Activated CD4-positive, alpha-beta T cell treated with anti-CD3 and anti-CD28 coated beads for 1 hour (primary cell): ENCODE results near the gene TRAF3IP1.
A peak's percentile ranks its signal among the peaks of the same experiment; 100 is the strongest.
"Not testable (repeated sequence)": the region's sequence is repeated elsewhere in the genome, so short reads cannot be mapped to it uniquely, and the experiment has no call there.

Experiments
- DNase-seq: peaks from one replicate; pipeline ENCODE4 v3.0.0-alpha.2; 2020

Gene TRAF3IP1

DNA sequence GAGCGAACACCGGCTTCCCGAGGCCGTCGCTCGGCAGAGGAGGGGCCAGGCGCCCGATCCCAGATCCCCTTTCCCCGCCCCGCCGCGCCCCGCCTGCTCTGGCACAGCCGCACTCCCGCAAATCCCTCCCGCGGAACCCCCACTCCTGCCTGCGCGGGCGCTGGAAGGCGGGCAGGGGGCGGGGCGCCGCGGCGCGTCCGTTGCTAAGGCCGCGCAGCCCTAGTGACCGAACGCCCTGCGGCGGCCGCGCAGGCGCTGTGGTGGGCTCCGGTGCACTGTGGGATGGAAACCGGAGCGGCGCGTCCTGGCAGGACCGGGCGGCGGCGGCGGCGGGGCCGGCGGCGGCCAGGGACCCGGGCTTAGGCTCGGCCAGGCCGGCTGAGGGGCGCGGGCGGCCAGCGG, at the start of gene TRAF3IP1:
TSS of gene TRAF3IP1 (plus strand) at position 273 of the 402 bp plus-strand sequence. CDS start 145 bp downstream, outside the sequence.
- DNase-seq: peak; percentile 74

GRCh38 chr2:238270606-238271005, 49.7 kb upstream of the TRAF3IP1 start:
- DNase-seq: no peak

GRCh38 chr2:238271061-238271554, 49.2 kb upstream of the TRAF3IP1 start:
- DNase-seq: no peak

DNA sequence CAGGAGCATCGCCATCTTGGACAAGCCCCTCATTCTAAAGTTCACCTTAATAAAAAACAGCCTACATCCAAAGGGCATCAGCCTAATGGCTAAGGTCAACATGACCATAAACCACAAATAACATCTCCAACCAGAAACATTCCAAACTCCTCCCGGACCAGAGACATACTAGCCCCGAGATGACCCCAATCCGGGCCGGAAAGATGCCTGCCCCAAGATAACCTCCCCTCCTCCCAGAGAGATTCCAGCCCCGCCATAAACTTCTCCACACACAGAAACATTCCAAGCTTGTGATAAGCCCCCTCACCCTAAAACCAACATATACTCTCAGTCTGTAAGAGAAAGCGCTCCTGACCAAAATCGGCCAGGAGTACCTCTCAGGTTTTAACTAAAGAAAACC, 48.6 kb upstream of the TRAF3IP1 start:
- not testable (repeated sequence) for DNase-seq

- DNase-seq: no peak
Measured at GRCh38 chr2:238272156-238272555, 48.2 kb upstream of the TRAF3IP1 start.

- not testable (repeated sequence) for DNase-seq
Measured at GRCh38 chr2:238273433-238273832, 46.9 kb upstream of the TRAF3IP1 start.

DNA sequence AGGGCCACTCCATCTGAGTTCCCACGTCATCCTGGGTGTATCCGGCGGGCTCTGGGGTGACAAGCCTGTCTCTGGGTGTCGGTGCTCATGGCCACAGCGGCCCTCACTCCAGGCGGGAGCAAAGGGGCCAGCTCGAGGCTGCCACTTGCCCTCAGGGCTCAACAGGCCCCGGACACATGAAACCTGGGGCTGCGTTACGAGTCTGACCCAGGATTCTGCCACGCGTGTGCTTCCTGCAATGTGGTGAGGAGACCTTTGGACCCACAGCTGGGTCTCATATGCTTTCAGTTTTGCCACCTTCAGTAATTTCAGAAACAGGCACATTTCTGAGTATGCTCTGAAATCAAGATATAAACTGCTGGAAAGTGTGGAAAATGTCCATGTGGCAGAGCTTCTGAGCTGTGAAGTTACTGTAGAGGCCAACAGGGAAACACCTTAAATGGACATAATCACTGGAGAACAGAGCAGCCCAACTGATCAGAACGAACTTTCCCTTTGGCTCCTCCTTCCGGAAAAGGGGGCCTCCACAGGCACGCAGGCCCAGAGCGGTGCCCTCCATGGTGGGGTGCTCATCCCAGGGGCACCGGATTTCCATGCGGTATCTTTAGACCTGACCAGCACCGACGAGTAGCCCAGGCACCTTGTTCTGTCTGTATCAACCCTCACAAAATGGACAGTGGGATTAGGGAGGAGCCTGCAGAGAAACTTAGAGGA, 46.0 kb upstream of the TRAF3IP1 start:
- DNase-seq: no peak

DNA sequence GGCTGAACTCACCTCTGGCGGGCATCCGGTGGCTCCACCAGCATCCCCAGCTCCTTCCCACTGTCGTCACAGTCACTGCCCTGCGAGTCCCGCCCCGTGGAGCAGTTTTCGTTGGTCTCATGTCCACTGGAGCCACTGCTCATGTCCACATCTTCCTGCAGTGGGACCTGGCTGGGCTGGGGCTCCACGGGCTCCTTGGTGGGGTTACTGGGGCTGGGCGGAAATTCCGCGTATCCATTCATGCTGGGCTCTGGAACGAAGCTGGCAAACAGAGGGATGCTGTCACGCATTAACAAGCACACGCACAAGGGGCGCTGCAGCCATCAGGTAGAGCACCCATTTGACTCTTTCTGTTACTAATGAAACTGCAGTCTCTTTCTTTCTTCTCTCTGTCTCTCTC, 42.6 kb upstream of the TRAF3IP1 start:
- DNase-seq: no peak

- no peak for DNase-seq
Measured at GRCh38 chr2:238278626-238279323, 41.5 kb upstream of the TRAF3IP1 start.

GRCh38 chr2:238279324-238279682, 41.0 kb upstream of the TRAF3IP1 start:
- DNase-seq: no peak

- no peak for DNase-seq
Measured at GRCh38 chr2:238280083-238280825, 40.1 kb upstream of the TRAF3IP1 start.

DNA sequence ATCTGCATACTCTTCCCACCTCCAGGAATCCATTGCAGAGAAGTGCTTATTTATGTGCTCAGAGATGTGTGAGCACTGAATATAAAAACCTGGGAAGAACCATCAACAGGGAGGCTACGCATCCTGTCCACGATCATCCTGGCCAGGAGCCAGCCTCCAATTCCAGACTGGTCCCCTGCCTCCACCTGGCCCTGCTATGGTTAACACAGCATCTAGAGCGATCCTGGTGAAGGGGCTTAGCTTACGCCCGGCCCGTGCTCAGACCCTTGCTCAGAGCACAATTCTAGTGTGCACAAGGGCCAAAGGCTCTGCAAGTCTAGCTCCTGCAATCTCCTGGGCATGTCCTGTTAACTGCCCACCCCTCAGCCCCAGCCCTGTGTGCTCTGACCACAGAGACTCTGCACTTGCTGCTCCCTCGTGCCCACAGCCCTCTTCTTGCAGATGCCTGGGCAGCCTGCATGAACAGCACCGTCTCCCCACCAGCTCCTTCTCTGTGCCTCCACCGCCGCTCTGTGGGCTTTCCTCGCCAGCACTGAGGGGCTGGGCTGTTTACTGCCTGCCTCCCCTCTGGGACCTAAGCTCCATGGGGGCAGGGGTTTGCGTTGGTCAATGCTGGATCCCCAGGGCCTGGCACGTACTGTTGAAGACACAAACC, 38.4 kb upstream of the TRAF3IP1 start:
- DNase-seq: no peak

DNA sequence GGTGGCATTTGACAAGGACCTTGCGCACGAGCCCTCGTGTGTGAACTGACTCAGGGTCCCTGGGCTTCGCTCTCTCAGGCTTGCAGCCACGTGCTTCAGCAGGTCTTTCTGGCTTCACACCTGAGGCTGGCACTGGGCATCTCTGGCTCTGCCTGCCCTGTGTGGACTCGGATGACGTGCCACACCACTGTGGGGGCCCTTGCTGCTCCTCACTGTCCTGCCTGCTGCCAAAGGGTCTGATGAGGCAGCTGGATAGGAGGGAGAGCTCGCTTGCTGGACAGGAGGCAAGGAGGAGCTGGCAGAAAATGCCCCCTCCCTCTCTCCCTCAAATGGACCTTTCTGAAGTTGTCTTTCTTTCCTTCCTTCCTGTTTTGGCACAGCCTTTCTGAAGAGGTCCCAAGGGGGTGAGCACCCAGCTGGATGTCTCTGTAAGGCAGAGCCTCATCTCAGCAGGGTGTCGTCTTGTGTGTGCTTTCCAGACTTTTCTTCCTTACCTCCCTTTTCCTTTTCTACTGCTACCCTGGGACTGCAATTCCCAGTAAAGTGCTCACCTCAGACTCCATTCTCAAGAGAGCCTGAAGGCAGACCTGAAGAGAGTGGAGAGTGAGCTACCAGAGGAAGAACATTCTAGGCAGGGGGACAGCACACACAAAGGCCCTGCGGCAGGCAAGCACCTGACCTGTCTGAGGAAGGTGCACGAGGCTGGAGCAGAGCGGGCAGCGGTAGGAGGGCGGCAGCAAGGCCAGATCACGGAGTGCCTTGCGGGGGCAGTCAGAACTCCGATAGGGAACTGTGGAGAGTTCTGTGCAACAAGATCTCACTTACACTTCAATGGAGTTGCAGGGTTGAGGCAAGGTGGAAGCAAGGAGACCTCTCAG, 37.2 kb upstream of the TRAF3IP1 start:
- DNase-seq: no peak

DNA sequence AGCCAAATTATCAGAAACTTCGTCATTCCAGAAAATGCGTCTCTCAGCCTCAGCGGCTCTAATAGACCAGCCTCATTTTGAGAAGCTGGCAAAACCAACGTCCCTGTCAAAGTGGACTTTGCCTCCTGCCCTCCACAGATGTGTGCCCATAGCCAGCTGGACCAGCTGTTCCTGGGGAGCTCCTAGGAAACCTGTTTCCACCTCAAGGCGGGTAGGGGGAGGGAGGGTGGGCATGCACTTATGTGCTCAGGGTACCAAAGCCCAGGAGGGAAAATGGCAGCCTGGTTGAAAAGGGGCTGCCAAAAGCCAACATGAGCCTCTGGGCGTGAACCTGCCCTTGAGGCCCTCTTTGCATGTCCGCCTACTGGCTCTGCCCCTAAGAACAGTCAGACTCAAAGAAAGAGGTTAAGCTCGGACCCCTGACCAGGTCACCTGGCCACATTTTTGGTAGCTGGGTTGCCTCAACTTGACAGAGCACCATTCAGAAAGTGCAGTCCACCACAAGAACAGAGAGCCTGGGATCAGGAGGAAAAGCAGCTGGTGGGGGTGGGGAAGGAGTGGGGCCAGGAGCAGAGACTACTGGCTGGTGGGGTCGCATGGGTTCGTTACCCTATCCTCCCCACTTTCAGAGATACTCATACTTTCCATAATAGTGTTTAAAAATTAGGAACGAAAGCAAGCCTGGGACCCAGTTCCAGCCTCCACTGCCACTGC, 35.4 kb upstream of the TRAF3IP1 start:
- no peak for DNase-seq

DNA sequence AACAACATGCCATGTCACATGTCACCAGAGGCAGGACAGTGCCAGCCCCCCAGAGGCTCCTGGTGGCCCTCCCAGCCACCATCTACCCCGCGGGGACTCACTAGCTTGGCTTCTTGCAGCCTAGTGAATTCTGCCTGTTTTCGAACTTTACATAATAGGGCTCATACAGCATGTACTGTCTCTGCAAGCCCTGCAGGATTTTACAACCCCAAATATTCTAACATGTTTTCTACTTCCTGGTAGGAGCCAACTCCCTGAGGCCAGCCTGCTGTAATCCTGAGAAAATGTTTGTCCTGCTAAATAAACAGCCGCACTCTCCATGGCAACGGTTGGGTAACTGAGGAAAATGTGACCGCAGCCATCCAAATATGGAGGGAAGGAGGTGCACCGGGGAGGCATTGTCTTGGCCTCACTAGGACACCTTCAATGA, 34.6 kb upstream of the TRAF3IP1 start:
- DNase-seq: no peak

DNA sequence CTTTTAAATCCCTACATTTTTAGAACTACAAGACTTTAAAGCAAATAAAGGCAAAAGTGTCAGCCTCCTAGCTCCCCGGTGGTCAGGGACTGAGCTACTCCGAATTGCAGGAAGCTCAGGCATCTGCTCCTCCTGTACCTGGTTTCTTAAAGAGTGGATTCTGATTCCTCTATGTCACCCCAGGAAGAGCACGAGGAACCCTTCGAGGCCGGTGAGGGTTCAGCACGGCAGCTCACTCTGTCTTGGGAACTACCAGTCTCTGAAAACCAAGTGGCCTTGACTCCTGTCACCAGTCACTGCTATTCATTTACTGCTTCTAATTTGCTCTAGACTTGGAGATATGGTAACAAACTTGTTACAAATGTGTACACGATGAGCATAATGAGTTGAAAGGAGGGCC, 34.2 kb upstream of the TRAF3IP1 start:
- no peak for DNase-seq

DNA sequence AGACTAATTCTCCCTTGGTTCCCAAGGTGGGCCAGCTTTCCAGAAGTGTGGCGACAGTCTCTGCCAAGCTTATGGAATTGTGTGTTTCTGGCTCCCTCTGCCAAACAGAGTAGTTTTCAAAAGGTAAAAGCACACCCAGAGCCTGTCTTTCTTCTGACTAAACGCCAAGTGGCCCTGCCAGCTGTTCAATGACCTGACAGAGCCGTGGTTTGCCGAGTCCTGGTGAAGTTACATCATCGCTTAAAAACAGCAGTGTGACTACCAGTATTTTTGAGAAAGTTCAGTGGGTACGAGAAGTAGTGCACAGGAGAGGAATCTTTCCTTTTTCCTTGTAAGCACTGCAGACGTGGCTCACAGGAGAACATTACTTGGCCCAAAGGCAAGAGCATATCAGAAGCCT, 33.8 kb upstream of the TRAF3IP1 start:
- no peak for DNase-seq

DNA sequence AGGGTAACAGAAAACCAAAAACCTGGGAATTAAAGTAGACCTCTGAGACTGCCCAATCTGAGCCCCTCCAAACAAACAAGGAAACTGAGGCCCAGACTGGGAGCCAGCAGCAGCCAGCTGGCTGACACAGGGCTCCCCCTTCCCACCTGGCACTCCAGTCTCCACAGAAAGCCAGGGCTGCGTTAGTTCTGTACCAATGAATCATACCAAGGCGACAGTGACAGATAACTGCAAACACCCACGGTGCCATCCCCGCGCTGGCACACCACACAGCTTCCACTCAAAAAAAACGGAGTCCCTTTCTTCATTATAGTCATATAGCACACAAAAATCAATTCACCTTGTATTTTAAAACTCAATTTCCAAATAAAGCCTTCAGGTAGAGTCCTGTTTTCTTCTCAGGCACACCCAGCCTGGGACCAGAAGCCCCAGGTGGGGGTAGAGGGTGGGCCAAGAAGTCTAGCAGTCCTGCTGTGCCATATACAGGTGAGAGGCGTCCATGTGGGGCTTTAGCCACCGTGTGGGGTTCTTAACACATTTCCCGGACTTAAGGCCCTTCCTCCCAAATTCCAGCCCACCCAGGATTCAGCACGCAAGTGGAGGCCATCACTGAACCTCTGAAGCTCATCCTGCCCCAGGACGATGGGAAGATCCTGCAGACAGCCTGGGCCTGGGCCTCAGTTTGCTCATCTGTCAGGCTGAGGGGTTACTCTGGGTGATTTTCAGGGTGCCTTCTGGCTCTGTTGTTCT, 33.2 kb upstream of the TRAF3IP1 start:
- no peak for DNase-seq

DNA sequence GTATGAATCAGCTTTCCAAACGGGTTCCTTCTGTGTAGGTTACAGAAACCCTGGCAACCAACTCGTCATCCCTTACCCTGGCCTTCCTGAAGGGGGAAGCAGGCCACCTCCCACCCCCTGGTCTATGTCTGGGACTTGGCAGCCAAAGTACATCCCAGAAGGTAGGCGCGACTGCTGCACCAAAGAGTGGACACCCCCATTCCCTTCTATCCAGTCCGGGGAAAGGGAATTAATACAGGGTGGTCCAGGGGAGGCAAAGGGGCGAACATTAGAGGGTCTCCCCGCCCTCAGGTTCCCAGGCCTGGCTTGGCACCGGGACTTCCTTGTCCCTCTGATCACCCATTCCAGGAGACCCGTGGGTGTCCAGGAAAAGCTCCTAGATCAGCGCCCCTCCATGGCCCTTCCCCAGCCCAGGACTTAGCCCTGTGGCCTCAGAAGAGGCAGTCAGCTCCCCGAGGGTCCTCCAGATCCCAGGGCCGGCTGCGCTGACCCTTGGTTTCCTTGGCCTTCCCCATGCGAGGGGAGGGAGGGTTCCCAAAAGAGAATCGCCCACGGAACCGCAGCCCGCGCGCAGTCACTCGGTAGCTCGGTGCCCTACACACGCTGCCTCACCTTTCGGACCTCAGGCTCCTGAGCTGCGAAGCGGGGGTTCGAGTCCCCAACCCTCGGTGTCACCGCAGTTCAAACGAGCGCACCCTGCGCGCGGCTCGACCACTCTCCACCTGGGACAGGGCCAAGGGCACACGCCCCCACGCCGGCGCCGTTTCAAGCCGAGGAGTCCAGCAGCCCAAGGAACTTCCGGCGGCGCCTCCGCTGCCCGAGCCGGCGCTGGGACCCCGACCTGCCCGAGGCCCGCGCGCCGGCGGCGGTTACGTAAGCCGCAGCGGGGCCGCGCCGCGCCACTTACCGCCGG, 32.3 kb upstream of the TRAF3IP1 start, which contains the start of gene PER2:
TSS of gene PER2 (minus strand) at position 874 of the 913 bp plus-strand sequence. CDS start 10,674 bp downstream, outside the sequence.
- DNase-seq: no peak
